ENCODE measurements around the gene TMEM171. TPM values are rescaled to one million over a fixed set of nuclear protein-coding genes. Genes with fewer than 3 reads are reported as not detected.

The TMEM171 gene
- total RNA-seq, 1 donor from 2014 or later = not detected

DNA sequence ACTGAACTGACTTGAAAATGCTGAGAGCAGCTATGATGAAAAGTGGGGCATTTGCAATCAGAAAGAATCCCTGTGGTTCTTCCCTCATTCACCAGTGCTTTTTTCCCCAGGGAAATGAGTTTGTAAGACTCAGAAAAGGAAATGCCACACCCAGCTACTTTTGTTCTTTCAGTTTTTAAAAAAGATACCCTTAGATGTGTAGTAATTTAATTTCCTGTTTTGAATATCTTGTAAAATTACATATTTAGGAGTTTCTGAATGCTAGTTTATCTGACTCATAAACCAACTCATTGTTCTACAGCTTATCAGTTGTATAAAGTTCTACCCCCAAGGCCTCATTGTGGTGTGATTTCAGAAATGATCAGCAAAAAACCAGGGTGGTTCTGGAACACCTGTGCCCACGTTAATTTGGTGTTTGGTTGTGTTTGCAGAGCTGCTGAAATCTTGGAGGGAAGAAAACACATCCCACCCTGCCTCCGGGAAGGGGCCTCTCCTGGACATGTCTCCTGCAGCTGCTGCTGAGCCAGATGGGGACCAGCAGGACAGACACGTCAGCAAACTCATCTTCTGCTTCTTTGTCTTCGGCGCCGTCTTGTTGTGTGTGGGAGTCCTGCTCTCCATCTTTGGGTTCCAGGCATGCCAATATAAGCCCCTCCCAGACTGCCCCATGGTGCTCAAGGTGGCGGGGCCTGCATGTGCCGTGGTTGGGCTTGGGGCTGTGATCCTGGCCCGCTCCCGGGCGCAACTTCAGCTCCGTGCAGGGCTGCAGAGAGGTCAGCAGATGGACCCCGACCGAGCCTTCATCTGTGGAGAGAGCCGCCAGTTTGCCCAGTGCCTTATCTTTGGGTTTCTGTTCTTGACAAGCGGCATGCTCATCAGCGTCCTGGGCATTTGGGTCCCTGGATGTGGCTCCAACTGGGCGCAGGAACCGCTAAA, 2.8 kb downstream of the TMEM171 start:
- no peaks in the 10 kb centered on the region for H3K36me3 Mint-ChIP-seq
- H3K27ac ChIP-seq = no peak overlapping the region
- DNase-seq (ENCODE audit: low spot score) = peak; percentile 20
- peaks cover 67% of the 10 kb centered on the region for H3K27me3 ChIP-seq
- H3K9ac ChIP-seq = no peak overlapping the region
- no peaks in the 10 kb centered on the region for H3K36me3 ChIP-seq
- no peaks in the 10 kb centered on the region for H3K79me2 ChIP-seq (ENCODE audit: low read depth)
- peaks cover 13% of the 10 kb centered on the region for H3F3A ChIP-seq (ENCODE audit: low read depth)
- no peaks in the 10 kb centered on the region for H3K4me1 ChIP-seq
- no peaks in the 10 kb centered on the region for H3K9me3 ChIP-seq (ENCODE audit: low read depth)
- peaks cover 2% of the 10 kb centered on the region for H3K9me3 Mint-ChIP-seq
- peaks cover 4% of the 10 kb centered on the region for H3K4me1 Mint-ChIP-seq
- no peak overlapping the region for H3K4me2 ChIP-seq
- no peak for TF ChIP-seq EZH2phosphoT487 (IDR thresholded peaks at IDR 0.05)
- peaks cover 30% of the 10 kb centered on the region for H3K27me3 Mint-ChIP-seq (ENCODE audit: insufficient read depth, low read depth)
- H3K27ac Mint-ChIP-seq = no peak overlapping the region
- H2AFZ ChIP-seq (replicated peaks) = no peak overlapping the region
- no peak overlapping the region for H3K4me3 Mint-ChIP-seq
- peaks cover 6% of the 10 kb centered on the region for H4K20me1 ChIP-seq (ENCODE audit: low read depth)
- H3K4me3 ChIP-seq = no peak overlapping the region

DNA sequence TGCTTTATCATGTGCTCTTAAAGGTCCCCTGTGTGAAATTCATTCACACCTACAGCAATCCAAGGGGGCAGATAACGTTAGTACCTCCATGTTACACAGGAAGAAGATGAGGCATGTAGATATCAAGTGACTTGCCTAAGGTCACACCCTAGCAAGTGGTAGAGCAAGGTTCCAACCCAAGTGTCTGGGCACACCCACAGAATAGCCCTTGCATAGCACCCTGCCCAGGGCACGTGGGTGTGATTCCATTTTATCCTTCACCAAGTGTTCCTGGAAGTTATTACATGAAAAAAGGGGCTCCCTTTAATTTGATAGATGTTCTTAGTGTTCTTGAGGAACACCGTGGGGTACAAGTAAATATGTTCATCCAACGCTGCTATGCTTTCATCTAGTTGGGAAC, 4.9 kb downstream of the TMEM171 start:
- H3K4me2 ChIP-seq = no peak overlapping the region
- H3F3A ChIP-seq (ENCODE audit: low read depth) = no peaks in the 10 kb centered on the region
- H3K36me3 Mint-ChIP-seq = no peaks in the 10 kb centered on the region
- TF ChIP-seq, protein P1, sequence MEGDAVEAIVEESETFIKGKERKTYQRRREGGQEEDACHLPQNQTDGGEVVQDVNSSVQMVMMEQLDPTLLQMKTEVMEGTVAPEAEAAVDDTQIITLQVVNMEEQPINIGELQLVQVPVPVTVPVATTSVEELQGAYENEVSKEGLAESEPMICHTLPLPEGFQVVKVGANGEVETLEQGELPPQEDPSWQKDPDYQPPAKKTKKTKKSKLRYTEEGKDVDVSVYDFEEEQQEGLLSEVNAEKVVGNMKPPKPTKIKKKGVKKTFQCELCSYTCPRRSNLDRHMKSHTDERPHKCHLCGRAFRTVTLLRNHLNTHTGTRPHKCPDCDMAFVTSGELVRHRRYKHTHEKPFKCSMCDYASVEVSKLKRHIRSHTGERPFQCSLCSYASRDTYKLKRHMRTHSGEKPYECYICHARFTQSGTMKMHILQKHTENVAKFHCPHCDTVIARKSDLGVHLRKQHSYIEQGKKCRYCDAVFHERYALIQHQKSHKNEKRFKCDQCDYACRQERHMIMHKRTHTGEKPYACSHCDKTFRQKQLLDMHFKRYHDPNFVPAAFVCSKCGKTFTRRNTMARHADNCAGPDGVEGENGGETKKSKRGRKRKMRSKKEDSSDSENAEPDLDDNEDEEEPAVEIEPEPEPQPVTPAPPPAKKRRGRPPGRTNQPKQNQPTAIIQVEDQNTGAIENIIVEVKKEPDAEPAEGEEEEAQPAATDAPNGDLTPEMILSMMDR (IDR thresholded peaks at IDR 0.05) = no peak
- no peak for TF ChIP-seq EZH2phosphoT487 (IDR thresholded peaks at IDR 0.05)
- TF ChIP-seq EZH2 (IDR thresholded peaks at IDR 0.05) = no peak
- no peak overlapping the region for H2AFZ ChIP-seq (replicated peaks)
- no peaks in the 10 kb centered on the region for H4K20me1 ChIP-seq (ENCODE audit: low read depth)
- H3K4me1 Mint-ChIP-seq = peaks cover 4% of the 10 kb centered on the region
- no peak overlapping the region for H3K4me3 Mint-ChIP-seq
- no peak overlapping the region for H3K9ac ChIP-seq
- no peak overlapping the region for H3K27ac Mint-ChIP-seq
- no peak overlapping the region for H3K4me3 ChIP-seq
- H3K27me3 ChIP-seq = peaks cover 46% of the 10 kb centered on the region
- no peak for DNase-seq (ENCODE audit: low spot score)
- no peaks in the 10 kb centered on the region for H3K9me3 Mint-ChIP-seq
- H3K4me1 ChIP-seq = no peaks in the 10 kb centered on the region
- no peaks in the 10 kb centered on the region for H3K9me3 ChIP-seq (ENCODE audit: low read depth)
- H3K79me2 ChIP-seq (ENCODE audit: low read depth) = no peaks in the 10 kb centered on the region
- no peak overlapping the region for H3K27ac ChIP-seq
- H3K36me3 ChIP-seq = no peaks in the 10 kb centered on the region
- H3K27me3 Mint-ChIP-seq (ENCODE audit: insufficient read depth, low read depth) = peaks cover 17% of the 10 kb centered on the region

DNA sequence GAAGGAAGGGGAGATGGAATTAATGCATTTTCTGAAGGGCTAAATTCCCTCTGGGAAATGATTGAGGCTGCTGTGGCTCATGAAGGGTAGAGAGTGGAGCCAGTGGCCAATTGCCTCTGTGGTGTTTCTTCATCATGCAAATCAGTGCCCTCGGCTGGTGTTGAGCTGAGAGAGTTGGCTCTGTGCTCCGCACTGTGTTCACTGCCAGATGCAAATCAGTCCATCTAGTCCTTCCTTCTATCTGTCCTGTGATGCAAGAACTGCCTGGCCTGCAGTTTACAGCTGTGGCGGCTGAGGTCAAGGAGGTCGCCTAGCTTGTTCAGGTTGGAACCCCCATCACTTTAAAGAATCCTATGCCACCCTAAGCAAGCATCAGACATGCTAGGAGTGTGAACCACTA, 6.0 kb downstream of the TMEM171 start:
- peaks cover 12% of the 10 kb centered on the region for H3K27me3 Mint-ChIP-seq (ENCODE audit: insufficient read depth, low read depth)
- H3K4me3 ChIP-seq = no peak overlapping the region
- H3F3A ChIP-seq (ENCODE audit: low read depth) = no peaks in the 10 kb centered on the region
- H3K4me3 Mint-ChIP-seq = no peak overlapping the region
- H4K20me1 ChIP-seq (ENCODE audit: low read depth) = no peaks in the 10 kb centered on the region
- no peak overlapping the region for H3K27ac ChIP-seq
- H3K4me1 ChIP-seq = no peaks in the 10 kb centered on the region
- H2AFZ ChIP-seq (replicated peaks) = no peak overlapping the region
- H3K4me2 ChIP-seq = no peak overlapping the region
- H3K4me1 Mint-ChIP-seq = no peaks in the 10 kb centered on the region
- TF ChIP-seq EZH2 (IDR thresholded peaks at IDR 0.05) (no peak), EZH2phosphoT487 (IDR thresholded peaks at IDR 0.05) (no peak)
- TF ChIP-seq, protein P1 (IDR thresholded peaks at IDR 0.05) = no peak
- H3K9me3 Mint-ChIP-seq = no peaks in the 10 kb centered on the region
- DNase-seq (ENCODE audit: low spot score) = no peak
- peaks cover 35% of the 10 kb centered on the region for H3K27me3 ChIP-seq
- no peaks in the 10 kb centered on the region for H3K79me2 ChIP-seq (ENCODE audit: low read depth)
- no peaks in the 10 kb centered on the region for H3K36me3 Mint-ChIP-seq
- no peaks in the 10 kb centered on the region for H3K9me3 ChIP-seq (ENCODE audit: low read depth)
- no peak overlapping the region for H3K27ac Mint-ChIP-seq
- no peaks in the 10 kb centered on the region for H3K36me3 ChIP-seq
- no peak overlapping the region for H3K9ac ChIP-seq

DNA sequence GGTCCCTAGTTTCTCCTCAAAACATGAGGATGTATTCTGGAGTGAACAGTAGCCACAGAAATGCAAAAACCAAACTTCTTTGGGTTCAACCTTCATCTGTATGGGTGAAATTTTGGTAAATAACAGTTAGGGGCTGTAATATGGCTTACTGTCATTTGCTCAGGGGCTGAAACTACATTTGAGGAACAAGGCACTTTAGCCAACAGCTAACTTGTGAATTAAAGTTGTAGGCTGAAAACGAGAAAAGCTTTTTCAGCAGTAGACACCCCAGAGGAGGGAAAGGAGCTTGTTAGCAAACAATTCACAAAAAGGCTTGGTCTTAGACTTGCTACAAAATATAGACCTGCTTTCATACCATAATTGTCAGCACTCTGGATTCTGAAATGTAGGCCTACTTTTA, 6.6 kb downstream of the TMEM171 start:
- H3K27me3 Mint-ChIP-seq (ENCODE audit: insufficient read depth, low read depth) = peaks cover 7% of the 10 kb centered on the region
- no peak overlapping the region for H3K4me3 Mint-ChIP-seq

More for the DNA sequence above, 6.6 kb downstream of the TMEM171 start:
- Mint-ChIP-seq H3K27ac (no peak overlapping the region), H3K4me1 (no peaks in the 10 kb centered on the region), H3K36me3 (no peaks in the 10 kb centered on the region), H3K9me3 (no peaks in the 10 kb centered on the region)
- no peaks in the 10 kb centered on the region for H3K9me3 ChIP-seq (ENCODE audit: low read depth)
- no peak overlapping the region for H3K27ac ChIP-seq
- H3K4me1 ChIP-seq = no peaks in the 10 kb centered on the region
- no peak for DNase-seq (ENCODE audit: low spot score)
- H4K20me1 ChIP-seq (ENCODE audit: low read depth) = no peaks in the 10 kb centered on the region
- peaks cover 29% of the 10 kb centered on the region for H3K27me3 ChIP-seq
- H3F3A ChIP-seq (ENCODE audit: low read depth) = no peaks in the 10 kb centered on the region
- TF ChIP-seq, protein P1 (IDR thresholded peaks at IDR 0.05) = no peak
- TF ChIP-seq EZH2phosphoT487 (IDR thresholded peaks at IDR 0.05) = no peak
- TF ChIP-seq EZH2 (IDR thresholded peaks at IDR 0.05) = no peak
- no peaks in the 10 kb centered on the region for H3K79me2 ChIP-seq (ENCODE audit: low read depth)
- no peak overlapping the region for H2AFZ ChIP-seq (replicated peaks)
- H3K9ac ChIP-seq = no peak overlapping the region
- H3K4me3 ChIP-seq = no peak overlapping the region
- H3K36me3 ChIP-seq = no peaks in the 10 kb centered on the region
- H3K4me2 ChIP-seq = no peak overlapping the region

Measured in neural progenitor cell (in vitro differentiated cells).